ENCODE data around the gene SLC12A1. TPM values are rescaled to one million over a fixed set of nuclear protein-coding genes. Genes with fewer than 3 reads are reported as not detected.
"Not testable (repeated sequence)": the region's sequence is repeated elsewhere in the genome, so short reads cannot be mapped to it uniquely, and the experiment has no call there.

Gene SLC12A1
- total RNA-seq, 2 donors from 2014 or later, result not detected

DNA sequence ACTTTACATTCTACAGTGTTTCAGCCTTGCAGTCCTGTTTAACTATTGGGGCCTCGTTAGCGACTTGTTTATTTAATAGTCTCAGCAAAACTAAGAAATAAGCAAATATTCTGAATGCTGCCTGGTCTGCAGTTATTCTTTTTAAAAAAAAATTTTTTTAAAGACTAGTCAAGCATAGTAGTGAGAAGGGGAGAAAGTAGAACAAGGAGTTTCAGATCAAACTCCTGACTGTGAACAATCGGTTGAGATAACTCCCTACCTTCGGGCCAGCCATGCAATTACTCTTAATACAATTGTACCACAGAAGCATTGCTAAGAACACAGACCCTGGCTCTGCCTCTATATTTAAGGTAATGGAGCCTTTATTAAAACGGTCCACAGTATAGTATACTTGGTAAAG lies 119.3 kb downstream of the SLC12A1 start:
- Mint-ChIP-seq H3K27ac (no peak overlapping the region), H3K9me3 (no peaks in the 10 kb centered on the region), H3K36me3 (peaks cover 0 to 6% of the 10 kb centered on the region in 2 donors)
- no peak for ATAC-seq
- no peak for DNase-seq (ENCODE audit: low spot score in 2 of 2)

DNA sequence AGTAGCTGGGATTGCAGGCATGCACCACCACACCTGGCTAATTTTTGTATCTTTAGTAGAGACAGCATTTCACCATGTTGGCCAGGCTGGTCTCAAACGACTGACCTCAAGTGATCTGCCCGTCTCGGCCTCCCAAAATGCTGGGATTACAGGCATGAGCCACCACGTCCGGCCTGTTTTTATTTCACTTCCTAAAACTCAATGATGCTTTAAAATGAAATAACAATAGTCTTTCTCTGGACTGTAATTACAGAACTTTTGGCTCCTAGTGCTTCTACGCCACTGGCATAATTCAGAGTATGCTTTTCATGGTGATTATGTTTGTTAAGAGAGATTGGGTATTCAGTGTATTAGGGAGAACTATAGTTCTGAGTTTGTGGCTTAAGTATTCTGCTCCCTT lies 120.1 kb downstream of the SLC12A1 start:
- not testable (repeated sequence) for DNase-seq (ENCODE audit: low spot score in 2 of 2); H3K9me3 Mint-ChIP-seq; H3K27ac Mint-ChIP-seq; ATAC-seq
- peaks cover 0 to 14% of the 10 kb centered on the region in 2 donors for H3K36me3 Mint-ChIP-seq

DNA sequence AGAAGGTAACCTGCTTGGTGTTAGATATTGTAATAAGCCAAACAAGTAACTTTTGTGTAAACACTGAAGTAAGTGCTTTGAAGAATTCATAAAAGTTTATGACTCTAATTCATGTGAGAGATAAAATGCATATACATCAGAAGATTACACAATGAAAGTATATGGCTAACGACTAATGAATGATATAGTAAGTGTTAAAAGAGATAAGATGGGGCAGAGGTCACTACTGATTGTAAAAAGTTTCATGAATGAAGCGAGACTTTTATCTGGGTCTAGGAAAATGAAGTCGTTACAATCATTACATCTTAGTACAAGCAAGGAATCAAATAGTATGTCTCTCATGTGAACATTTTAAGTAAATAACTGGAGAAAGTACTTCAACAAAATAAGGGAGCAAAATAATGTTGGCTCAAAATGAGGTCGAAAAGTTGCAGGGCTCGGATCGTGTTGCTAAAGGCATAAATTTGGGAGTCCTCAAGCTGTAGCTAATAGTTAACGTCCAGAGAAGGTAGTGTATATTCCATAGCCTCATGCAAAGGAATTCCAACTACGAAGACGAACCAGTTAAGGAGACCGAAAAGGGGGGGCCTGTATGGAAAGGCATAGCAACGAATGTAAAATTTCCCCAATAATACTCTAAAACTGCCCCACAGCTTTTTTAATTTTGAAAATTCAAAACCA lies 124.1 kb downstream of the SLC12A1 start:
- Mint-ChIP-seq H3K27ac (peak overlapping the region; percentile 93 to 99), H3K9me3 (no peaks in the 10 kb centered on the region), H3K36me3 (peaks cover 28 to 39% of the 10 kb centered on the region in 2 donors)
- ATAC-seq (no peak), DNase-seq (ENCODE audit: low spot score in 2 of 2) (no peak)

DNA sequence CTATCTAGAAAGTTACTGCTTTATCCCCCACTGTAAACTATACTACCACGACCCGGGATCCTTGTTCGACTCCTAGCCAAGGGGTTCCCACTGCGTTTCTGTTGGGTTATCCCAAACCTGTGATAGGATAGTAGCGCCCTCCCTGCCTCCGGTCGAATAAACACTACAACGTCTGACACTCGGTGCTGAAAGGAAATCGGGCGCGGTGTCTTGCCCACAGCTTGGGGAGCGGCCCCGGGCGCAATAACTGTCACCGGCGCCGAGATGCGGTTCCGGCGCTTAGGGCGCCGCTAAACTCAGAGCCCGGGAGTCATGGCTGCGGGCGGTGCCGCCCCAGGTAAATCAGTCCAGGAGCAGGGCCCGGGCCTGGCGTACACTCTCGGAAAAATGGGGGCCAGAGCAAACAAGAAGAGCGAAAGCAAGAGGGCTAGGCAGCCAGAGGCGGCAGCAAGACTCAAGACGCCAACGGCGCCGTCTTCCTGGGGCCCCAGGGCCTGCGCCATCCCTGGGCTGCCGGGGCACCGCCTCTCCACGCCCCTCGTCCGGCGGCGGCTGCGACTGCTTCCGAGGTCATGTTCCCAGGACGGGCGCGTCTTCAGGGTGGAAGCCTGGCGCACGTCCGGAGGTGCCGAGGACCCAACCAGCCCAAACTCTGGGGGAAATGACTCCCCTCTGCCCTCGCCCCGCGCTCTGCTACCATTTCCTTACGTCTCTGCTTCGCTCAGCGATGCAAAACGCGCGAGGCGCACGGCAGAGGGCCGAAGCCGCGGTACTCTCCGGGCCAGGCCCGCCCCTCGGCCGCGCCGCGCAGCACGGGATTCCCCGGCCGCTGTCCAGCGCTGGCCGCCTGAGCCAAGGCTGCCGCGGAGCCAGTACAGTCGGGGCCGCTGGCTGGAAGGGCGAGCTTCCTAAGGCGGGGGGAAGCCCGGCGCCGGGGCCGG lies 125.0 kb downstream of the SLC12A1 start, which contains the start of gene DUT:
Gene DUT, plus strand, starts transcription at position 575 of the 941 bp plus-strand sequence. Its CDS starts 87 bp downstream, at position 662.
- ATAC-seq (peak; percentile 86 to 90), DNase-seq (ENCODE audit: low spot score in 2 of 2) (peak; percentile 80 to 82)
- Mint-ChIP-seq H3K9me3 (no peaks in the 10 kb centered on the region), H3K27ac (peak within 1 kb of the TSS; percentile 93 to 99), H3K36me3 (peaks cover 34 to 44% of the 10 kb centered on the region in 2 donors)

DNA sequence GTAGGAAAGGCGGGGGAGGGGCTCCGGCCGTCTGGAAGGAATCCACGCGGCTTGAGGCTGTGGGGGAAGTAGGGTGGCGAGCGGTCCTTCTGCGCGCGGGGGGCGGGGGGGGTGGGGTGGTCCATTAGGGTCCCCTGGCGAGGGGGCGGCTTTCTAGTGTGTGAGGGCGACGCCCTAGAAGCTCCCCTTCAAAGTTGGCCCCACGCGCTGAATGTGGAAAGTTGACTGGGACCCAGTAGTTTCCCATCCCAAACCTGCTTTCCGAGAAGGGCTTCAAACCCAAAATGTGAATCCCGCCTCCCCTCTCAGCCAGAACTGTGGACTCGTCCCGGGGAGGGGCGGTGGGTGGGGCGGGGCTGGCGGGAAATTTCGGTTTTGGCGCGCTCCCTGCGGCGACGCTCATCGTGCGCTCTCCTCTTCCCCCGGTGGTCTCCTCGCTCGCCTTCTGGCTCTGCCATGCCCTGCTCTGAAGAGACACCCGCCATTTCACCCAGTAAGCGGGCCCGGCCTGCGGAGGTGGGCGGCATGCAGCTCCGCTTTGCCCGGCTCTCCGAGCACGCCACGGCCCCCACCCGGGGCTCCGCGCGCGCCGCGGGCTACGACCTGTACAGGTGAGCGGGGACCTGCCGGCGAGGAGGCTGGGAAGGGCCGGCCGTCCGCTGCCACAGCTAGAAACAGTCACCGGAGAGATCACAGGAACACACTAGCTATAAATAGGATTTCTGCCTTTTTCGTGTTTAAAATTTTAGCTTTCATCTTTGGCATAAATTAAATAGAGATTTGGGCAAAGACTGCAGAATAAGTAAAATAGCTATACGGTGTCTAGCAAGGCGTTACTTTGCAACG lies 125.9 kb downstream of the SLC12A1 start:
- Mint-ChIP-seq H3K36me3 (peaks cover 41 to 44% of the 10 kb centered on the region in 2 donors), H3K9me3 (no peaks in the 10 kb centered on the region), H3K27ac (peak overlapping the region; percentile 93 to 96)
- DNase-seq (ENCODE audit: low spot score in 2 of 2) (peak; percentile 70 to 79), ATAC-seq (peak; percentile 67 to 69)

DNA sequence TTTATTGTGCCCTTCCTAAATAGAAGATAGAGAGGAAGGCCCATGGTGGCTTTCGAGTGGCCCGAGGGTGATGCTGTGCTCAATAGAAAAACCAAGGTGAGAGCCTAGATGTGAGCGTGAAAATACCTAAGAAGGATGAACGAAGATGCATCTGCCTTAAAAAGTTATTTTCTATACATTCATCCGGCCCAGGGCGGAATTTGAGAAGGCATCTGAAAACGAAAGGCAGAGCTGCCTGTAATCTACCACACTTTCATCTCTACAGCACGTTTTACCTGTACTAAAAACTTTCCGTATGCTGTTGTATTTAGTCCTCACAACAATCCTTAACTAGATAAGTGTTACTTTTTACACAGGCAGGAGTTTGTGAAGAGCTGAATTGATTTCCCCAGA lies 126.5 kb downstream of the SLC12A1 start:
- Mint-ChIP-seq H3K36me3 (peaks cover 41 to 44% of the 10 kb centered on the region in 2 donors), H3K27ac (peak overlapping the region; percentile 93 to 96), H3K9me3 (no peaks in the 10 kb centered on the region)
- no peak for ATAC-seq
- DNase-seq (ENCODE audit: low spot score in 2 of 2), result peak in 1 of 2 donors; percentile 6

DNA sequence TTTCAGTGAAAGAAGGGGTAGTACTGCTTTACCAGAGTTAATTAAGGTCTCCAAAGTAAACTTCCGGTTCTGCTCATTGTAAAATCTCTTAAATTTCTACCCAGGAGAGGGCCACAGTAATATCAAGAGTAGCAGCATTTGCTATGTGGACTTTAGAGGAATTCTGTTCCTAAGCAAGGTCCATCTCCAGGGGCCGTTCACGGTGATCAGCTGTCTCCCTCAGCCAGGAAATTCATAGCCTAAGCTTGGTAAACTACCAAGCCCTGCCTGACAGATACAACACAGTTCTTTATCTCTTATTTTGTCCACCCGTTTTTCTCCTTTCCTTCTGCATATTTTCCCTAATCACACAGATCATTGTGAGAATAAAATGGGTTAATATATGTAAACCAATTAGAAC lies 127.4 kb downstream of the SLC12A1 start:
- Mint-ChIP-seq H3K36me3 (peaks cover 44 to 47% of the 10 kb centered on the region in 2 donors), H3K9me3 (no peaks in the 10 kb centered on the region), H3K27ac (peak overlapping the region; percentile 93 to 96)
- DNase-seq (ENCODE audit: low spot score in 2 of 2) (no peak), ATAC-seq (no peak)

DNA sequence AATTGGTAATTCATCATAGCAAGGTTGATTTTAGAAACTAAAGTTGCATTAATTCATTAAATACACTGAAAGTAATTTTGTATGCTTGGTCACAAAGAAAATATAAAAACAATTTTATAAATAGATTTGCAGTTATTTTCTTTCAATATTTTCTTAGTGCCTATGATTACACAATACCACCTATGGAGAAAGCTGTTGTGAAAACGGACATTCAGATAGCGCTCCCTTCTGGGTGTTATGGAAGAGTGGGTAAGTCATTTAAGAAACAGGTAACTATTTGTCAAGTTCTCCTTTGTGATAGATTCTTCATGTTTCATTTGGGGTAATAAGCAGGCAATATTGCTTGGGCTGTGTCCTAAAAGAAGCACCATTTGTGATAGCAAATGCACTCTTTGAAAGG lies 128.2 kb downstream of the SLC12A1 start:
- peak overlapping the region in 1 of 2 donors; percentile 32 for H3K27ac Mint-ChIP-seq
- H3K36me3 Mint-ChIP-seq, result peaks cover 44 to 47% of the 10 kb centered on the region in 2 donors
- no peaks in the 10 kb centered on the region for H3K9me3 Mint-ChIP-seq
- DNase-seq (ENCODE audit: low spot score in 2 of 2) (no peak), ATAC-seq (no peak)

DNA sequence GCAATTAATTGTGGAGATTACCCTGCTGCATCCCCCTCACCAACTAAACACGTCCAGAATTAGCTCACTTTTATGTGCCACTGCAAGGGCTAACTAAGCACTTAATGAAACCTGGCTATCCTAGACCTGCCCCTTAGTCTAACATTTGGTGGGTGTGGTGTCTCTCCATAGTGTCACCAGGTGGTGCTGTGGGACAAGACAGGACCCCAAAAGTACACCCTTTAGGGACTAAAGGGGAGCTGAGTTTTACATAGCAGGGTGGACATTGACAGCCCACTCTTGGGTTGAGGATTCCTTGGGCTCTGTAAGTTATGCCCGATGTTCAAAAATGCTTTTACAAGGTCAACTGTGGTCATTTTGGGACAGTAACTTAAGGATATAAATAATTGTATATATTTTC lies 130.8 kb downstream of the SLC12A1 start:
- Mint-ChIP-seq H3K9me3 (no peaks in the 10 kb centered on the region), H3K36me3 (peaks cover 30 to 62% of the 10 kb centered on the region in 2 donors), H3K27ac (no peak overlapping the region)
- no peak for ATAC-seq
- DNase-seq (ENCODE audit: low spot score in 2 of 2), result peak in 1 of 2 donors; percentile 5

DNA sequence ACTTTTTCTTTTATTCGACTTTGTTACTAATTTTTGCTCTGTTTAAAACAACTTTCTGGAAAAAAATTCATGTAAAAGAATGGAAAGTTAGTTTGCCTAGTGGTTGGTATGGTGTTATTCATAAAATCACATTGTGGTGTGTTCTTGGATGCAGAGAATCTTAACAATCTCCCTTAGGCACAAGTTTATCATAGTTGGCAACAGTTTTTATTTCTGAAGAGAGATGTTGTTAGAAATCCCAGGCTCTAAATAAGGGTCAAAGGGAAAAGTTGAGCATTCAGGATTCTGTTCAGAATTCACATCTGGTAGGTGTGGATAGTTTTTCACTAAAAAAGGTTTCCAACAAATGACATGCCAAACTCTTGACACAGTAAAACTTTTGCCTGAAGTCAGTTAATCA lies 131.5 kb downstream of the SLC12A1 start:
- Mint-ChIP-seq H3K9me3 (no peaks in the 10 kb centered on the region), H3K27ac (no peak overlapping the region), H3K36me3 (peaks cover 26 to 64% of the 10 kb centered on the region in 2 donors)
- ATAC-seq (no peak), DNase-seq (ENCODE audit: low spot score in 2 of 2) (no peak)

DNA sequence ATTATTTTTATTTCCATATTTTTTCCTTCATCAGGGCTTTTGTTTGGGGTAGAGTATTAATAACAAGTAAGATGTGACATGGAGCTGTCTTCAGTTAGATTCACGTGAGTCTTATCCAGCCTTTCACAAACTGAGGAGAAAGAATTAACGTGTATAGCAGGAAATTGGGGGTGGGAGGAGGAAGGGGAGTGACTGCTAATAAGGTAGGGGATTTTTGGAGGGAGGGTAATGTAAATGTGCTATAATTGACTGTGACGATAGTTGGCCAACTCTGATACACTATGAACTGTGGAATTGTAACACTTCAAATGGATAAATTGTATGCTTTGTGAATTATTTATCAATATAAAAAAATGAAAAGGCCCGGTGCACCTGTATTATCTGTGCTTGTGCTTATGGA lies 134.0 kb downstream of the SLC12A1 start:
- DNase-seq (ENCODE audit: low spot score in 2 of 2) (no peak), ATAC-seq (no peak)
- Mint-ChIP-seq H3K9me3 (no peaks in the 10 kb centered on the region), H3K27ac (no peak overlapping the region), H3K36me3 (peaks cover 9 to 47% of the 10 kb centered on the region in 2 donors)

DNA sequence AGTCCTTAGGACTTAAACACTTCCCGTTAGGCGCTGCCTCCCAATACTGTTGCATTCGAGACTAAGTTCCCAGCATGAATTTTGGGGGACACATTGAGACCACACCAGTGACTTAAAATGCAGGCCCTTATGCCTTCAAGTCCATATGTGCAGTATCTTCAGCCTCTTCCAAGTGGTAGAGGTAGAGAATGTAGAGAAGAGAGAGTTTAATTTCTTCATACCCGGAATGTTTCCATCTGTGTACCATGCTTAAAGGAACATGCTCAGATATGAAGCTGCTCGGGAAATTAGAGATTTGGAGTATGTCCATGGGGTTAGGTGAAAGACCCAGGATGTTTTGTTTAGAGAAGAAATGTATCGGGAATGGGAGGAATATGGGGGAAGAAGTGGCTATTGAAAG lies 137.8 kb downstream of the SLC12A1 start:
- Mint-ChIP-seq H3K36me3 (peaks cover 4 to 27% of the 10 kb centered on the region in 2 donors), H3K9me3 (no peaks in the 10 kb centered on the region), H3K27ac (no peak overlapping the region)
- ATAC-seq, result no peak
- DNase-seq (ENCODE audit: low spot score in 2 of 2), result no peak

DNA sequence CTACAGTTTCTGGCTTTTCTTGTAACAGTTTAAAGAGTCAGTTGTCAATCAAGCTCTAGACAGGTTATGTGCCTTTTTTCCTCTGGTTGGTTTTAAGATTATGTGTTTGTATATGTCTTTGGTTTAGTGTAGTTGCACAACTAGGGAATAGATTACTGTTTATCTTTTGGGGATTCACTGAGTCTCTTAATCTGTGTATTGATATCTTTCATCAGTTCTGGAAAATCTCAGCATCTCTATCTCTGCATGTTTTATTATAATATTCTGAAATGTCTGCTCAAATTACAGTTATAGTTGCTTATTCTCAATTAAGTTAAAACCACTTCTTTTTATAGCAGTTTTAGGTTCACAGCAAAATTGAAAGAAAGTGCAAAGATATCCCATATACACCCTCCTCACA lies 139.4 kb downstream of the SLC12A1 start:
- no peak for ATAC-seq
- H3K36me3 Mint-ChIP-seq, result peaks cover 4 to 20% of the 10 kb centered on the region in 2 donors
- no peaks in the 10 kb centered on the region for H3K9me3 Mint-ChIP-seq
- DNase-seq (ENCODE audit: low spot score in 2 of 2), result no peak
- H3K27ac Mint-ChIP-seq, result no peak overlapping the region

DNA sequence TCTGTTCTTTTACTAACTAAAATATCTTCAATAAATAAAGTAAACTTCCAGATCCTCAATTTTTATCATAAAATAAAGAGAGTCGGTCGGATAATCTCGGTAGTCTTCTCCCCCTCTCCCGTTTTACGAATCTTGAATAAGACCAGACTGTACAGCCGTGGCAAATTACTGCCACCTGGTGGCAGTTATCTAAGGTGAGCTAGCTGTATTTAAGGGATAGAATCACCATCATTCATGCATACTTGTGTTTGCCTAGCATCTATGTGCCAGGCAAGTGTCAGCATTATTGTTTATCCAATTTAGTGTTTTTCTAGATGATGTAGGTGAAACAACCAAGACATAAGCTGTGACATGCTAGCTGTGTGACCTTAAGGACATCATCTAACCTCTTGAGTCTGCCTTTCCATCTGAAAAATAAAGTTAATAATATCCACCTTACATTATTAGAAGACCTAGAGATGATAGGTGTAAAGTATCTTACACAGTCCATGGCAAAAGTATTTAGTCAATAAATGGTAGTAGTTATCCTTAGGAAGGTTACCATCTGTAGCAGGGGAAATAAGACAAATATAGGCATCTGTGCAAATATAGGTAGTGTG lies 146.5 kb downstream of the SLC12A1 start:
- H3K36me3 Mint-ChIP-seq, result no peaks in the 10 kb centered on the region

More for the DNA sequence above, 146.5 kb downstream of the SLC12A1 start:
- peak; percentile 79 to 85 for ATAC-seq
- Mint-ChIP-seq H3K27ac (no peak overlapping the region), H3K9me3 (no peaks in the 10 kb centered on the region)
- peak in 1 of 2 donors; percentile 38 for DNase-seq (ENCODE audit: low spot score in 2 of 2)

Measured in activated naive CD4-positive, alpha-beta T cell treated with anti-CD3 and anti-CD28 coated beads, Interleukin-2, amount 50 U/mL, for 72 hours (primary cell).